Mucosa of stomach (tissue), 1 donor: ENCODE measurements around the gene MS4A3.
"Not testable (repeated sequence)": the region's sequence is repeated elsewhere in the genome, so short reads cannot be mapped to it uniquely, and the experiment has no call there.

Experiments used
- H3K27me3 ChIP-seq: one replicate; pipeline ENCODE4 v1.7.0; 2013; ENCODE audit warnings: mild to moderate bottlenecking, low read length; ENCODE audit not compliant: control insufficient read depth, insufficient read depth
- H3K36me3 ChIP-seq: one replicate; pipeline ENCODE4 v1.7.0; 2013; ENCODE audit warnings: low read length; ENCODE audit not compliant: control insufficient read depth, insufficient read depth
- H3K4me1 ChIP-seq: one replicate; pipeline ENCODE4 v1.7.0; 2013; ENCODE audit warnings: mild to moderate bottlenecking, low read length; ENCODE audit not compliant: control insufficient read depth, insufficient read depth
- H3K4me3 ChIP-seq: one replicate; pipeline ENCODE4 v1.7.0; 2013; ENCODE audit warnings: low read length
- H3K9ac ChIP-seq: one replicate; pipeline ENCODE4 v1.7.0; 2013; ENCODE audit warnings: mild to moderate bottlenecking, low read length, moderate library complexity
- H3K9me3 ChIP-seq: one replicate; pipeline ENCODE4 v1.7.0; 2013; ENCODE audit warnings: mild to moderate bottlenecking, low read length, moderate library complexity; ENCODE audit not compliant: control insufficient read depth
- donor health status: Pancreatic carcinoma.

Gene MS4A3

DNA sequence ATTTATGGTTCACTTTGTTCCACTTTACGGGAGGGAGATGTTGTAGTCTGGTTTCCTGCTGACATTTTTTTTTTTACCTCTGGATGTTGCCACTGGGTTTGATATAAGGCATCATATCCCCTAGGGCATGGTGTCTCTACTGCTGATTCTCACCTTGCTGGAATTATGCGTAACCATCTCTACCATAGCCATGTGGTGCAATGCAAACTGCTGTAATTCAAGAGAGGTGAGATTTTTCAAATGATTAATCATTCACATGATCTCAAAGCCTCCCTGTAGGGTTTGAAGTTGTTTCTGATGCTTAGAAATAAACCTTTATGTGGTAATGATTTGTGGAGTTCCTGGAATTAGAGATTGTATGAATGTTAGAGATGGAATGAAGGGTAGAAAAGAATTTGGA lies 13.0 kb downstream of the MS4A3 start:
- H3K36me3 ChIP-seq = no peaks in the 10 kb centered on the region
- no peaks in the 10 kb centered on the region for H3K9me3 ChIP-seq

DNA sequence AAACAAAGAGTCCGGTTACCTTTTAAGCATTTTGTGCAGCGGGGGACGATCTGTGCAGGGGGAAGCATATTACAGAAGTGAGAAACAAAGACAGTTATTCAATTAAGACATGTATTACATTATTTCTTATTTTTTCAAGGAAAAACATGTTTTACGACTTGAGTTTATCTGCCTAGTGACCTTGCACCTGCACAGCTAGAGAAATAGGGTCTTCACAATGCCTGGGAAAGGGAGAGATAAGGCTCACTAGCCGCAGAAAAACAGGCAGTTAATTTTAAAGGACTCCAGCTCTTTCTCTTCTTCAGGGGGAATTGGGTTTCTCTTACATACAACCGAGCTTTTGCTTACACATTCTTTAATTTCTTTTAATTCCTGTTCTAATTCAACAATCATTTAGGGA lies 15.2 kb downstream of the MS4A3 start:
- not testable (repeated sequence) for H3K36me3 ChIP-seq, H3K27me3 ChIP-seq, H3K9ac ChIP-seq, H3K9me3 ChIP-seq, H3K4me3 ChIP-seq, H3K4me1 ChIP-seq

More for the DNA sequence above, 13.0 kb downstream of the MS4A3 start:
- no peaks in the 10 kb centered on the region for H3K27me3 ChIP-seq
- H3K9ac ChIP-seq = no peak overlapping the region
- H3K4me1 ChIP-seq = no peaks in the 10 kb centered on the region
- H3K4me3 ChIP-seq = no peak overlapping the region

DNA sequence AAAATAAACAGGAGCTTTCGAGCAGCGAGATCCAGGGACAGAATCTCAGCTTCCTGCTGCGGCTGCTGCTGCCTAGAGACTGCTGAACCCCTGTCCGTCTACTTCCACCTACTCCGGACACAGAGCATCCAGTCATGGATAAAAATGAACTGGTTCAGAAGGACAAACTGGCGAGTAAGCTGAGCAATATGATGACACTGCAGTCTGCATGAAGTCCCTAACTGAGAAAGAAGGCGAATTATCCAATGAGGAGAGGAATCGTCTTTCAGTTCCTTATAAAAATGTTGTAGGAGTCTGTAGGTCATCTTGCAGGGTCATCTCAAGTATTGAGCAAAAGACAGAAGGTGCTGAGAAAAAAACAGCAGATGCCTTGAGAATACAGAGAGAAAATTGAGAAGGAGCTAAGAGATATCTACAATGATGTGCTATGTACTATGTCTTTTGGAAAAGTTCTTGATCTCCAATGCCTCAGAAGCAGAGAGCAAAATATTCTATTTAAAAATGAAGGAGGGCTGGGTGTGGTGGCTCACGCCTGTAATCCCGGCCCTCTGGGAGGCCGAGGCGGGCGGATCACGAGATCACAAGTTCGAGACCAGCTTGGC lies 20.9 kb downstream of the MS4A3 start:
- H3K4me3 ChIP-seq = no peak overlapping the region
- H3K9me3 ChIP-seq = no peaks in the 10 kb centered on the region
- H3K9ac ChIP-seq = no peak overlapping the region
- H3K4me1 ChIP-seq = no peaks in the 10 kb centered on the region
- no peaks in the 10 kb centered on the region for H3K27me3 ChIP-seq
- no peaks in the 10 kb centered on the region for H3K36me3 ChIP-seq

DNA sequence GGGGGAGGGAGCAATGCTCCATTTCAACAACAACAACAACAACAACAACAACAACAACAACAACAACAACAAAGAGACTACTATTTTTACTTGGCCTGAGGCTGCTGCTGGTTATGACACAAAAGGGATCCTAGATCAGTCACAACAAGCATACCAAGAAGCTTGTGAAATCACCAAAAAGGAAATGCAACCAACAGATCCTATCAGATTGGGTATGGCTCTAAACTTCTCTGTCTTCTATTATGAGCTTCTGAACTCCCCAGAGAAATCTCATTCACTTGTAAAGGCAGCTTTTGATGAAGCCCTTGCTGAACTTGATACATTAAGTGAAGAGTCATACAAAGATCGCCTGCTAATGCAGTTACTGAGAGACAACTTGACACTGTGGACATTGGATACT lies 21.5 kb downstream of the MS4A3 start:
- H3K9me3 ChIP-seq = no peaks in the 10 kb centered on the region
- H3K36me3 ChIP-seq = no peaks in the 10 kb centered on the region
- no peak overlapping the region for H3K4me3 ChIP-seq

DNA sequence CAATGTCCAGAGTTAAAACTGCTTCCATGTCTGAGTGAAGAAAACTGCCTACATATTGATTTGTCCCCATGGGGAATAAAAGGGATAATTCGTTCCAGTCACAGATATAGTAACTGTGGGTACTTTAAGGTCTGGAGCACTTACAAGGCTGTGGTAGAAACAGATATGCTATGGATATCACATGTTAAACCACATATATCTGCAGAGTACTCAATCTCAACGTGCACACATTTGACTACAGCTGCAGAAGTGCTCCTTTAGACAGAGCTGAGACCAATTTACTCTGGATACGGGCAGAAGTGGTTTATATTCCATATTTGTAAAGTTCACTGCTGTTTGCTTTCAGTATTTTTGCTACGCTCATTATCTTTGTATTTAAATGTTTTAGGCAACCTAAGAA lies 22.3 kb downstream of the MS4A3 start:
- Histone ChIP-seq H3K4me3 (no peak overlapping the region), H3K9ac (no peak overlapping the region), H3K4me1 (no peaks in the 10 kb centered on the region), H3K9me3 (no peaks in the 10 kb centered on the region), H3K27me3 (no peaks in the 10 kb centered on the region), H3K36me3 (no peaks in the 10 kb centered on the region)

More for the DNA sequence above, 21.5 kb downstream of the MS4A3 start:
- Histone ChIP-seq H3K4me1 (no peaks in the 10 kb centered on the region), H3K9ac (no peak overlapping the region), H3K27me3 (no peaks in the 10 kb centered on the region)

DNA sequence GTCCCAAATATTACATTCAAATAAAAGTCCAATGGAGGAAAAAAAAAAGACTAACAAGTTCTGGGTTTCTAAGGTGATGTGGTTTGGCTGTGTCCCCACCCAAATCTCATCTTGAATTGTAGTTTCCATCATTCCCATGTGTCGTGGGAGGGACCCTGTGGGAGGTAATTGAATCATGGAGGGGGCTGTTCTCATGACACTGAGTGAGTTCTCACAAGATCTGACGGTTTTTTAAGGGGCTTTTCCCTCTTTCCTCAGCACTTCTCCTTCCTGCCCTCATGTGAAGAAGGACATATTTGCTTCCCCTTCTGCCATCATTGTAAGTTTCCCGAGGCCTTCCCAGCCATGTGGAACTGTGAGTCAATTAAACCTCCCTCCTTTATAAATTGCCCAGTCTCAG lies 24.1 kb downstream of the MS4A3 start:
- no peaks in the 10 kb centered on the region for H3K36me3 ChIP-seq
- no peaks in the 10 kb centered on the region for H3K27me3 ChIP-seq
- H3K4me3 ChIP-seq = no peak overlapping the region
- H3K9me3 ChIP-seq = no peaks in the 10 kb centered on the region
- H3K4me1 ChIP-seq = no peaks in the 10 kb centered on the region
- no peak overlapping the region for H3K9ac ChIP-seq

DNA sequence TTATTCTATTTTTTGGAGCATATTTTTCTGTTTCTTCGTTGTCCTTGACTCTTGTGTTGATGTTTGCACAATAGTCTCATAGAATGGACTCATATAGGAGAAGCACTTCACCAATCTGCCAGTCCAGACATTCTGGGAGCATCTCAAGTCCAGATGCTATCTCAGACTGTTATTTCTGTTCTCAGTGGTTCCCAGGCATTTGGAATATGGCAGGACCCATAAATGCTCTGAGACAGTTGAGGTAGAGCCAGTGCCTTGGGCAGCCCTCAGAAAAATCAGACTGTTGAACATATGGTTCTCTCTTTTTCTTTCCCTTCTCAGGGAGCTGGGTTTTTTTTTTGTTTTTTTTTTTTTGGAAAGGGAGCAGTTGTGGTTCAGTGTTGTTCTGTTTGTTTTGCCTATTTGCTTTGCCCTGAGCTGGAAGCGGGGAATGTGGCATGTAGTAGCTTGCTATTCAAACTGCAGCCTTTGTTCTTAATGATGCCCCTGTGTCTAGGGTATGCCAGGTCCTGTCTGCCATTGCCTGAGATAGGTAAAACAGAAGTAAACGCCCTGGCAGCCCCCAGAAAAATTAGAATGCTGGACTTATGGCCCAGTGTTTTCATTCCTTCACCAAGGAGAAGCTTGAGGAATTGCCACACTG lies 28.3 kb downstream of the MS4A3 start:
- H3K27me3 ChIP-seq = no peaks in the 10 kb centered on the region
- no peaks in the 10 kb centered on the region for H3K9me3 ChIP-seq
- no peak overlapping the region for H3K4me3 ChIP-seq
- no peak overlapping the region for H3K9ac ChIP-seq
- no peaks in the 10 kb centered on the region for H3K36me3 ChIP-seq
- no peaks in the 10 kb centered on the region for H3K4me1 ChIP-seq

DNA sequence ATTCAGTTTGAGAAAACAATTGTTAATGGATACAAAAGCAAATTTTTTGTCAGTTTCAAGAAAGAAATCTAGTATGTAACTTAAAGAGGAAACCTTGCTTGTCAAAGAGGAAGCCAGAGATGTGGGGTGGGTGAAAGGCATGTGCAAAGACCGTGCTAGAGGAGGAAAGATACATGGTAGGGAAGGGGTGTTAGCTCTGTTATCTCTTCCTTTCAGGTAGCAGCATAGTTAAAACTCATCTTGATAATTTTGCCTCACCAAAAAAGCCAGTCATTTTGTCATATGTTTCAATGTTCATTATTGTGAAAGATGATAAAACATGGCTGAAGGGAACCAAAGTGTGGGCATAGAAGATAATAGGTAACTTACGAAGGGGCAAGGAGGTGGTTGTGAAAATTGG lies 29.4 kb downstream of the MS4A3 start:
- H3K4me3 ChIP-seq = no peak overlapping the region
- H3K27me3 ChIP-seq = no peaks in the 10 kb centered on the region
- H3K9me3 ChIP-seq = no peaks in the 10 kb centered on the region
- H3K4me1 ChIP-seq = no peaks in the 10 kb centered on the region
- no peak overlapping the region for H3K9ac ChIP-seq
- no peaks in the 10 kb centered on the region for H3K36me3 ChIP-seq

DNA sequence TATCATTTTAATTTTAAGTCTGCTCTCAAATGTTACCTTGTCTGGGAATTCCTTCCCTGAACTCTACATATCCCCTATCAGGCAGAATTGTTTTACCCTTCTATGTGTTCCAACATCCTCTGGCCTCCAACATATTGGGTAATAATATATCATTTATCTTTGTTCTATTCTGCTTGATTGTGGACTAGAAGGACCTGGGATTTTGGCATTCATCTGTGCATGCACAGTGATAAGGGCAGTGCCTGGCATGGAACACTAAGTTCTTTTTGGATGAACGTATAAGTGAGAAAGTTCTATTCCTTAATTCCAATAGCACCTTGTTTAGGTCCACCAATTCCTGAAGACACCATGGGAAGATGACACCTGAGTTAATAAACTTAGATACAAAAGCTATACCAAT lies 30.8 kb downstream of the MS4A3 start:
- Histone ChIP-seq H3K4me1 (no peaks in the 10 kb centered on the region), H3K36me3 (no peaks in the 10 kb centered on the region), H3K9me3 (no peaks in the 10 kb centered on the region), H3K9ac (no peak overlapping the region), H3K4me3 (no peak overlapping the region), H3K27me3 (no peaks in the 10 kb centered on the region)

DNA sequence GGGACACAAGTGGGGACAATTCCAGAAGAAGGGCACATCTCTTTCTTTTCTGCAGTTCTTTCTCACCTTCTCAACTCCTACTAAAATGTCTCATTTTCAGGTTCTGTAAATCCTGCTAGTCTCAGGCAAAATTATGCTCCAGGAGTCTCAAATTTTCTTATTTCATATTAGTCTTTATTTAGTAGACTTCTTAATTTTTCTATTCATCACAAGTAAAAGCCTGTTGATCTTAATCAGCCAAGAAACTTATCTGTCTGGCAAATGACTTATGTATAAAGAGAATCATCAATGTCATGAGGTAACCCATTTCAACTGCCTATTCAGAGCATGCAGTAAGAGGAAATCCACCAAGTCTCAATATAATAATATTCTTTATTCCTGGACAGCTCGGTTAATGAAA lies 31.9 kb downstream of the MS4A3 start, which contains the start of gene MS4A2:
TSS of gene MS4A2 (plus strand) at position 301 of the 400 bp plus-strand sequence. CDS start 102 bp downstream, outside the sequence.
- H3K9me3 ChIP-seq = no peaks in the 10 kb centered on the region
- H3K4me1 ChIP-seq = no peaks in the 10 kb centered on the region
- no peak within 1 kb of the TSS for H3K4me3 ChIP-seq
- H3K36me3 ChIP-seq = no peaks in the 10 kb centered on the region
- no peak within 1 kb of the TSS for H3K9ac ChIP-seq
- H3K27me3 ChIP-seq = no peaks in the 10 kb centered on the region

DNA sequence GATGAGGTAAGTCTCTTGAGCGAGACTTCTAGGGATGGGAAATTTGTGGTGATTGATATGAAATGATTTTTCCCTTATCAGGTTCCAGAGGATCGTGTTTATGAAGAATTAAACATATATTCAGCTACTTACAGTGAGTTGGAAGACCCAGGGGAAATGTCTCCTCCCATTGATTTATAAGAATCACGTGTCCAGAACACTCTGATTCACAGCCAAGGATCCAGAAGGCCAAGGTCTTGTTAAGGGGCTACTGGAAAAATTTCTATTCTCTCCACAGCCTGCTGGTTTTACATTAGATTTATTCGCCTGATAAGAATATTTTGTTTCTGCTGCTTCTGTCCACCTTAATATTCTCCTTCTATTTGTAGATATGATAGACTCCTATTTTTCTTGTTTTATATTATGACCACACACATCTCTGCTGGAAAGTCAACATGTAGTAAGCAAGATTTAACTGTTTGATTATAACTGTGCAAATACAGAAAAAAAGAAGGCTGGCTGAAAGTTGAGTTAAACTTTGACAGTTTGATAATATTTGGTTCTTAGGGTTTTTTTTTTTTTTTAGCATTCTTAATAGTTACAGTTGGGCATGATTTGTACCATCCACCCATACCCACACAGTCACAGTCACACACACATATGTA lies 39.1 kb downstream of the MS4A3 start:
- H3K27me3 ChIP-seq = no peaks in the 10 kb centered on the region
- no peaks in the 10 kb centered on the region for H3K36me3 ChIP-seq
- peaks cover 7% of the 10 kb centered on the region for H3K4me1 ChIP-seq
- no peak overlapping the region for H3K9ac ChIP-seq
- H3K9me3 ChIP-seq = no peaks in the 10 kb centered on the region
- H3K4me3 ChIP-seq = no peak overlapping the region

DNA sequence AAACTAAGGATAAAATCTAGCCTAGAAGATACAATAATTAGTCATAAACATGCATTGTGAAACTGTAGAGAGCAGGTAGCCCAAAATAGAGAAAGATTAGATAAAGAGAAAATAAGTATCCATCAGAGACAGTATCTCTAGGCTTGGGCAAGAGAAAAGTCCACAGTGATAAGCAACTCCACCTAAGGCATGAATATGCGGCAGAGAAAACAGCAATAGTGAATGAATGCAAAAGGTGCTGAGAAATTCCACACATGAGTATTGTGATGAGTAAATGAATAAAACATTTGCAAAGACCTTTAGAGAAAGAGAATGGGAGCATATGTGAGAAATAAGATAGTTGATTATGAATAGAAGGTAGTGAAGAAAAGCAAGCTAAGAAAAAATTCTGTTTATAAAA lies 40.7 kb downstream of the MS4A3 start:
- peaks cover 7% of the 10 kb centered on the region for H3K4me1 ChIP-seq
- H3K4me3 ChIP-seq = no peak overlapping the region
- H3K9ac ChIP-seq = no peak overlapping the region
- H3K27me3 ChIP-seq = no peaks in the 10 kb centered on the region
- H3K36me3 ChIP-seq = no peaks in the 10 kb centered on the region
- H3K9me3 ChIP-seq = no peaks in the 10 kb centered on the region
